ENCODE measurements around the gene CADM1.

DNA sequence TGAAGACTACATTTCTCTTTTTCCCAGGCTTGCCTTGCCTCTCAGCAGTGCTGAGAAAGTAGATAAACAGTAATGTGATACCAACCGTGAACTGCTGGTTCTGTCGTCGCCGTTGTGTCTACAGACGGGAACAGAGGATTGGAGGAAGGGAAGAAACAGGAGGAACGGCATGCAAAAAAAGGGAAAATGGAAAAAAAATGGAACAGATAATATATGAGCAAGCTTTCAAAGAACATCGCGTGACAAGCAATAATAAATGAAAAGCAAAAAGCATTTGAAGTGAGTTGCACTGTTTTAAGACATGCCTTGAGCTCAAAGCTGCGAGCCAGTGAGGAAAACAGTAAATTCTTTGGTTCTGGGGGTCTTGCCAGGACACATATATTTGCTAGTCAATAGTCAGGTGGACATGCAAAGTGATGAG lies 305.9 kb downstream of the CADM1 start:
- no peak for TF ChIP-seq EZH2 (IDR thresholded peaks at IDR 0.05)
- TF ChIP-seq POLR2AphosphoS5 (IDR thresholded peaks at IDR 0.05; ENCODE audit: borderline replicate concordance, low read depth, low read length): no peak

Data from SK-N-MC (cell line).